ENCODE data around the gene LMAN2. TPM values are rescaled to one million over a fixed set of nuclear protein-coding genes. Genes with fewer than 3 reads are reported as not detected.

Gene LMAN2
- total RNA-seq, 1 experiment from 2014 or later: 106 TPM

DNA sequence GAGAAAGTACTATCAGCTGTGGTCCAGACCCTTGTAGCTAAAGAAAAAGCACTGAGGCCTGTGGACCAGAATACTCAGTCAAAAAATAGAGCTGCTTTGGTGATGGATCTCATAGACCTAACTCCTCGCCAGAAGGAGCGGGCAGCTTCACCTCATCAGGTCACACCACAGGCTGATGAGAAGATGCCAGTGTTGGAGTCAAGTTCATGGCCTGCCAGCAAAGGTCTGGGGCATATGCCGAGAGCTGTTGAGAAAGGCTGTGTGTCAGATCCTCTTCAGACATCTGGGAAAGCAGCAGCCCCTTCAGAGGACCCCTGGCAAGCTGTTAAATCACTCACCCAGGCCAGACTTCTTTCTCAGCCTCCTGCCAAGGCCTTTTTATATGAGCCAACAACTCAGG lies 56.8 kb downstream of the LMAN2 start:
- Histone ChIP-seq H4K91ac (ENCODE audit: insufficient read length, low read depth, low read length) (no peak overlapping the region), H2BK12ac (ENCODE audit: insufficient read length, low read depth, low read length) (no peak overlapping the region), H2AFZ (ENCODE audit: low read length) (no peak overlapping the region), H3K14ac (ENCODE audit: insufficient read depth, low read length) (no peak overlapping the region), H3K23ac (ENCODE audit: insufficient read length, low read depth, low read length) (no peak overlapping the region), H3K79me2 (ENCODE audit: insufficient read depth, low read length) (no peaks in the 10 kb centered on the region; the same call in 1 of the 2 replicates), H4K5ac (ENCODE audit: insufficient read length, low read depth, low read length) (no peak overlapping the region), H3K18ac (ENCODE audit: insufficient read length, low read depth, low read length) (no peak overlapping the region), H2AK5ac (ENCODE audit: insufficient read length, low read length) (no peak overlapping the region), H3K27me3 (ENCODE audit: insufficient read depth, low read length) (no peaks in the 10 kb centered on the region), H2BK120ac (ENCODE audit: low read depth, low read length, poor library complexity, severe bottlenecking) (no peak overlapping the region), H4K8ac (replicated peaks; ENCODE audit: insufficient read length, low read depth, low read length) (no peak overlapping the region), H4K20me1 (ENCODE audit: control insufficient read depth, insufficient read depth, insufficient read length) (no peaks in the 10 kb centered on the region), H2BK5ac (ENCODE audit: insufficient read length, low read length) (no peak overlapping the region), H3K79me1 (ENCODE audit: insufficient read depth, low read depth, low read length, poor library complexity, severe bottlenecking) (peaks cover 4% of the 10 kb centered on the region), H3K4ac (ENCODE audit: low read depth, low read length) (no peak overlapping the region), H3K27ac (ENCODE audit: insufficient read length, low read depth, low read length) (no peak overlapping the region), H3K9me3 (ENCODE audit: control insufficient read depth, low read depth, low read length) (no peaks in the 10 kb centered on the region), H3K4me1 (ENCODE audit: insufficient read depth, low read length) (no peaks in the 10 kb centered on the region), H3K9ac (ENCODE audit: extremely low read depth, insufficient read length, low read length) (no peak overlapping the region), H2BK15ac (ENCODE audit: low read depth, low read length) (no peak overlapping the region), H3T11ph (ENCODE audit: low read length) (no peak overlapping the region), H3K4me2 (ENCODE audit: insufficient read depth, insufficient read length, low read length) (no peak overlapping the region), H2BK20ac (ENCODE audit: low read depth, low read length, poor library complexity, severe bottlenecking) (no peak overlapping the region), H3K56ac (ENCODE audit: insufficient read length, low read depth, low read length) (no peak overlapping the region), H3K23me2 (ENCODE audit: insufficient read length, low read depth, low read length, poor library complexity, severe bottlenecking) (no peaks in the 10 kb centered on the region)
- H3K36me3 Mint-ChIP-seq (ENCODE audit: insufficient read depth in 1 of 3, low read depth in 3 of 3): peaks cover 49 to 85% (median 65%) of the 10 kb centered on the region in 3 experiments
- DNase-seq: no peak
- peaks cover 23 to 31% of the 10 kb centered on the region in 2 experiments for H3K4me1 Mint-ChIP-seq
- TF ChIP-seq, protein P1, sequence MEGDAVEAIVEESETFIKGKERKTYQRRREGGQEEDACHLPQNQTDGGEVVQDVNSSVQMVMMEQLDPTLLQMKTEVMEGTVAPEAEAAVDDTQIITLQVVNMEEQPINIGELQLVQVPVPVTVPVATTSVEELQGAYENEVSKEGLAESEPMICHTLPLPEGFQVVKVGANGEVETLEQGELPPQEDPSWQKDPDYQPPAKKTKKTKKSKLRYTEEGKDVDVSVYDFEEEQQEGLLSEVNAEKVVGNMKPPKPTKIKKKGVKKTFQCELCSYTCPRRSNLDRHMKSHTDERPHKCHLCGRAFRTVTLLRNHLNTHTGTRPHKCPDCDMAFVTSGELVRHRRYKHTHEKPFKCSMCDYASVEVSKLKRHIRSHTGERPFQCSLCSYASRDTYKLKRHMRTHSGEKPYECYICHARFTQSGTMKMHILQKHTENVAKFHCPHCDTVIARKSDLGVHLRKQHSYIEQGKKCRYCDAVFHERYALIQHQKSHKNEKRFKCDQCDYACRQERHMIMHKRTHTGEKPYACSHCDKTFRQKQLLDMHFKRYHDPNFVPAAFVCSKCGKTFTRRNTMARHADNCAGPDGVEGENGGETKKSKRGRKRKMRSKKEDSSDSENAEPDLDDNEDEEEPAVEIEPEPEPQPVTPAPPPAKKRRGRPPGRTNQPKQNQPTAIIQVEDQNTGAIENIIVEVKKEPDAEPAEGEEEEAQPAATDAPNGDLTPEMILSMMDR (conservative IDR thresholded peaks at IDR 0.05): no peak
- no peak overlapping the region for H3K27ac Mint-ChIP-seq
- H3K9me3 Mint-ChIP-seq: no peaks in the 10 kb centered on the region
- no CpG with 5 or more reads among the region's 3 CpGs for WGBS (ENCODE audit: extremely low coverage, insufficient read length, low lambda C conversion rate)
- H3K4me3 Mint-ChIP-seq: no peak overlapping the region
- no peaks in the 10 kb centered on the region; the same call in 1 of the 2 replicates for H3K27me3 Mint-ChIP-seq (ENCODE audit: low read depth)
